ENCODE data around the gene NAA60.

Gene NAA60

GRCh38 chr16:3481696-3482658 is 38.5 kb downstream of the NAA60 start:
- Histone ChIP-seq H3K4me1 (no peaks in the 10 kb centered on the region), H3K9ac (no peak overlapping the region), H3K36me3 (peaks cover 95% of the 10 kb centered on the region), H3K4me3 (no peak overlapping the region), H3K9me3 (no peaks in the 10 kb centered on the region), H3K27ac (no peak overlapping the region), H3K4me2 (no peak overlapping the region), H3K27me3 (no peaks in the 10 kb centered on the region), H4K20me1 (peaks cover 82% of the 10 kb centered on the region)
- no peak for TF ChIP-seq Cebpa-rat (IDR thresholded peaks at IDR 0.05)

- no peak for TF ChIP-seq Cebpa-rat (IDR thresholded peaks at IDR 0.05)
- H3K9ac ChIP-seq: no peak overlapping the region
- H3K4me1 ChIP-seq: peaks cover 4% of the 10 kb centered on the region
- no peaks in the 10 kb centered on the region for H3K27me3 ChIP-seq
- no peaks in the 10 kb centered on the region for H3K9me3 ChIP-seq
- no peak overlapping the region for H3K4me3 ChIP-seq
- no peak overlapping the region for H3K4me2 ChIP-seq
- H3K27ac ChIP-seq: no peak overlapping the region
- peaks cover 100% of the 10 kb centered on the region for H3K36me3 ChIP-seq
- peaks cover 74% of the 10 kb centered on the region for H4K20me1 ChIP-seq
Observed at GRCh38 chr16:3482659-3483241, 39.3 kb downstream of the NAA60 start.

- H4K20me1 ChIP-seq: peaks cover 57% of the 10 kb centered on the region
- TF ChIP-seq Cebpa-rat (IDR thresholded peaks at IDR 0.05): no peak
- no peak overlapping the region for H3K9ac ChIP-seq
- H3K36me3 ChIP-seq: peaks cover 87% of the 10 kb centered on the region
- H3K4me2 ChIP-seq: no peak overlapping the region
- no peaks in the 10 kb centered on the region for H3K9me3 ChIP-seq
- no peak overlapping the region for H3K4me3 ChIP-seq
- no peak overlapping the region for H3K27ac ChIP-seq
- H3K27me3 ChIP-seq: no peaks in the 10 kb centered on the region
- H3K4me1 ChIP-seq: peaks cover 10% of the 10 kb centered on the region
Observed at GRCh38 chr16:3484318-3485096, 41.0 kb downstream of the NAA60 start.

- H3K36me3 ChIP-seq: peaks cover 80% of the 10 kb centered on the region
- no peak overlapping the region for H3K4me3 ChIP-seq
- peaks cover 10% of the 10 kb centered on the region for H3K4me1 ChIP-seq
- H3K9ac ChIP-seq: no peak overlapping the region
- no peak overlapping the region for H3K4me2 ChIP-seq
- H4K20me1 ChIP-seq: peaks cover 50% of the 10 kb centered on the region
- H3K27ac ChIP-seq: no peak overlapping the region
- no peak for TF ChIP-seq Cebpa-rat (IDR thresholded peaks at IDR 0.05)
- H3K9me3 ChIP-seq: no peaks in the 10 kb centered on the region
- no peaks in the 10 kb centered on the region for H3K27me3 ChIP-seq
Observed at GRCh38 chr16:3485097-3485745, 41.7 kb downstream of the NAA60 start.

- no peaks in the 10 kb centered on the region for H3K27me3 ChIP-seq
- H3K9ac ChIP-seq: no peak overlapping the region
- peaks cover 16% of the 10 kb centered on the region for H3K4me1 ChIP-seq
- H3K9me3 ChIP-seq: no peaks in the 10 kb centered on the region
- TF ChIP-seq Cebpa-rat (IDR thresholded peaks at IDR 0.05): no peak
- peaks cover 72% of the 10 kb centered on the region for H3K36me3 ChIP-seq
- no peak overlapping the region for H3K4me3 ChIP-seq
- H3K27ac ChIP-seq: no peak overlapping the region
- peaks cover 42% of the 10 kb centered on the region for H4K20me1 ChIP-seq
- H3K4me2 ChIP-seq: no peak overlapping the region
Observed at GRCh38 chr16:3485821-3486505, 42.5 kb downstream of the NAA60 start.

GRCh38 chr16:3486506-3487215 is 43.2 kb downstream of the NAA60 start:
- peaks cover 35% of the 10 kb centered on the region for H4K20me1 ChIP-seq
- TF ChIP-seq Cebpa-rat (IDR thresholded peaks at IDR 0.05): no peak
- peaks cover 65% of the 10 kb centered on the region for H3K36me3 ChIP-seq
- H3K4me2 ChIP-seq: no peak overlapping the region
- peaks cover 23% of the 10 kb centered on the region for H3K4me1 ChIP-seq
- no peak overlapping the region for H3K9ac ChIP-seq
- no peak overlapping the region for H3K4me3 ChIP-seq
- no peaks in the 10 kb centered on the region for H3K27me3 ChIP-seq
- H3K27ac ChIP-seq: no peak overlapping the region
- no peaks in the 10 kb centered on the region for H3K9me3 ChIP-seq

- peaks cover 29% of the 10 kb centered on the region; the same call in 1 of the 2 replicates for H4K20me1 ChIP-seq
- H3K4me3 ChIP-seq: no peak overlapping the region
- H3K27ac ChIP-seq: peak overlapping the region; percentile 56; the same call in 1 of the 2 replicates
- peak overlapping the region; percentile 30; the same call in 1 of the 2 replicates for H3K4me2 ChIP-seq
- H3K9me3 ChIP-seq: no peaks in the 10 kb centered on the region
- H3K27me3 ChIP-seq: no peaks in the 10 kb centered on the region
- peaks cover 54% of the 10 kb centered on the region for H3K36me3 ChIP-seq
- peaks cover 28% of the 10 kb centered on the region for H3K4me1 ChIP-seq
- TF ChIP-seq Cebpa-rat (IDR thresholded peaks at IDR 0.05): no peak
- H3K9ac ChIP-seq: no peak overlapping the region
Observed at GRCh38 chr16:3487521-3488410, 44.3 kb downstream of the NAA60 start.

GRCh38 chr16:3488801-3489200 is 45.3 kb downstream of the NAA60 start:
- no peak overlapping the region for H3K9ac ChIP-seq
- no peak overlapping the region for H3K4me2 ChIP-seq
- peaks cover 26% of the 10 kb centered on the region; the same call in 1 of the 2 replicates for H4K20me1 ChIP-seq
- no peak overlapping the region for H3K27ac ChIP-seq
- peaks cover 44% of the 10 kb centered on the region for H3K36me3 ChIP-seq
- no peak overlapping the region for H3K4me3 ChIP-seq
- TF ChIP-seq Cebpa-rat (IDR thresholded peaks at IDR 0.05): no peak
- peaks cover 28% of the 10 kb centered on the region for H3K4me1 ChIP-seq
- H3K27me3 ChIP-seq: no peaks in the 10 kb centered on the region
- no peaks in the 10 kb centered on the region for H3K9me3 ChIP-seq

Data from BLaER1 (cell line).